NCI-H345 (cell line): ENCODE results near the gene CHMP6.
A peak's percentile ranks its signal among the peaks of the same experiment; 100 is the strongest.

Experiments
- DNase-seq: peaks from one replicate; lab custom pipeline; 2025; lab: John Stamatoyannopoulos, UW

Gene CHMP6

DNA sequence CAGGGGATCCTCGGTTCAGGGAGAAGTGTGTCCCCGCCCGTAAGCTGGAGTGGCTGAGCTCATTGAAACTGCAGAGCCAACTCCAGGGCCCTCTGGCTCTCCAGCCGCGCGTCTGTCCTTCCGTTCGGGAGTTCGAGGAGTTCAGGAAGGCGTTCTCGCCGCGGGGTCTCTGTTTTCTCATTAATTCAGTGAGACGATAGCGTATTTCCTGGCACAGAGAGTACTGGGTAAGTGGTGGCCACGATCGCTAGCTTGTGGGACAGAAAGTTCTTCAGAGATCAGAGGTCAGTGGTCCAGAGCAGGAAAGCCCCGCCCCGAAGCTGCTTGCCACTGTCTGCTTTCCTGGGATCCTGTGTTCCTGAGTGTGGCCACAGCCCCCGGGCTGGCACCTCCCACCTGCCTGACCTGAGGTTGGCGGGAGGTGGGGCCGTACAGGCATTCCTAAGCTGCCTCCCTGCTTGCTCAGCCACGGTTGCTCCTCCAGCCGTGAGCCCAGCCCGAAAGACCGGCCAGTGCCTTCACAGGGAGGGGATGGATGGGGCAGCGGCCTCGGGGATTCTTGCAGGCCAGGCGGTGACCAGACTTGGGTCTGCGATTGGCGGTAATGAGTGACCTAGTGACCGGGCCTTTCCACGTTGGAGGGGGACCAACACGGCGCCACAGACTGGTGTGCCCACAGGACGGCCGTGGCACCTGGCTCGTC lies 52.2 kb downstream of the CHMP6 start:
- DNase-seq: no peak

DNA sequence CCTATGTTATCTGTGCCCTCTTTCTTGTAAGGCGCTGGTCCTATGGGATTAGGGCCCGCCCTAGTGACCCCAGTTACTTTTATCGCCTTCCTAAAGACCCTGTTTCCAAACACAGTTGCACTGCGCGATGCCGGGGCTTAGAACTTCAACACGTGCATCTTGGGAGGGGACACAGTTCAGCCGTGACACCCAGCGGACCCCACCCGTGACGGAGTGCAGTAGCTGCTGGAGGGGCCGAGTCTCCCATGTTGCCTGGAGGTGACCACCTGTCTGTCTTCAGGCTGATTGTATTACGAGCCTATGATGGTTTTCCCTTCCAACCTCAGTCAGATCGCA lies 52.8 kb downstream of the CHMP6 start:
- no peak for DNase-seq

DNA sequence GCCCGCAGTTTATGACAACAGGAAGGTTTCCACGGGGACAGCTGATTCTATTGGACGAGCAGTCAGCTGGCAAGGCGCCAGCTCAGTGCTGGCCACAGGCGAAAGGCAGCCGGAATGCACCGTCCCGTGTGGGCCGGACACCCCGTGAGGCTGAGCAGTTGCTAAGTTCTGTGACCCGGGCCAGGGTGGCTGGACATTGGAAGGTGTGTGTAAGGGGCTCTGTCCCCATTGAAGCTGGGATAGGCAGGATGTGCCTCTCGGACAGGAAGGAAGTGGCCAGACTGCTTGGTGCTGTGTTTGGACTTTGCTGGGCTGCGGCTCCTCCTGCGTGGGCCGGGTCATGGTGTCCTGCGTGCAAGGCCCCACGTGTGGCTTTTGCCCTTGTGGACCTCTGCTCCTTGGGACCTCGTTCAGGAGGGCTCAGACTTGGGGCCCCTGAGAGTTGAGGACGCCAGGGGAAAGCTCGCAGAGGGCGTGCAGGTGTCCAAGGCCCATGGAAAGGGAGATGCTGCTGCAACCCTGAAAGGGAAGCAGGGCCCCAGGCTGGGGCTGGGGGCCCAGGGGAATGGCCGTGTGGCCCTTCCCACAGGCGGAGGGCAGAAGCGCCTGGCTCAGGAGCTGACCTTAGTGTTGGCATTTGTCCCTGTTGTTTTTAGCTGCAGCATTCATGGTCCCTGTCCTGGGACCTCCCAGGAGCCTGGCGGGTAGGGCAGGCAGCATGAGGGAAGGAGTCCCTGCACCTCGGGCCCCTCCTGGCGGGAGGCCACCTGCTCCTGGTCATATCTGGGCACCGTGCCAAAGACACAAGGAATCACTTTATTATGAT lies 53.3 kb downstream of the CHMP6 start:
- DNase-seq: peak; percentile 47

DNA sequence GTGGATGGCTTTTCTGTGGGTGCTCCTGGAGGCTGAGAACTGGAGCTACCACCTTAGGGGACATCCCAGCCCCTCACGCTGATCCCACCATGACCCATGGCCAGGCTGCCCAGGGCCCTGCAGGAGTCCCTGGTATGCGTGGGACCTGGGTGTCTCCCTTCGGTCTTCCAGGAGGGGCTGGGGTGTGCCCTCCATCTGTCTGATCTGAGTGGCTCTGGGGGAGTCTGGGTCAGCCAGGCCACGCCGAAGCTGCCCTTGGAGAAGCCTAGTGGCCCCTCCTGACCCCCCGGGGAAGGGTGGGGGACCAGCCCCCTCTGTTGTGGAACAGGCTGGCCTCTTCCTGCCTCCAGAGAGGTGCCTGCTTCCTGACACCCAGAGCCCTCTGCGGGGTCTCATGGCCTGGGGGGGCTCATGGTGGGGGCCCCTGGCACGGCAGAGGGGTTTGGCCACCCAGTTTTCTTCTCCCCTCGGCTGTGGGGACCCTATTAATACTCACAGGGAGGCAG lies 54.0 kb downstream of the CHMP6 start:
- no peak for DNase-seq

DNA sequence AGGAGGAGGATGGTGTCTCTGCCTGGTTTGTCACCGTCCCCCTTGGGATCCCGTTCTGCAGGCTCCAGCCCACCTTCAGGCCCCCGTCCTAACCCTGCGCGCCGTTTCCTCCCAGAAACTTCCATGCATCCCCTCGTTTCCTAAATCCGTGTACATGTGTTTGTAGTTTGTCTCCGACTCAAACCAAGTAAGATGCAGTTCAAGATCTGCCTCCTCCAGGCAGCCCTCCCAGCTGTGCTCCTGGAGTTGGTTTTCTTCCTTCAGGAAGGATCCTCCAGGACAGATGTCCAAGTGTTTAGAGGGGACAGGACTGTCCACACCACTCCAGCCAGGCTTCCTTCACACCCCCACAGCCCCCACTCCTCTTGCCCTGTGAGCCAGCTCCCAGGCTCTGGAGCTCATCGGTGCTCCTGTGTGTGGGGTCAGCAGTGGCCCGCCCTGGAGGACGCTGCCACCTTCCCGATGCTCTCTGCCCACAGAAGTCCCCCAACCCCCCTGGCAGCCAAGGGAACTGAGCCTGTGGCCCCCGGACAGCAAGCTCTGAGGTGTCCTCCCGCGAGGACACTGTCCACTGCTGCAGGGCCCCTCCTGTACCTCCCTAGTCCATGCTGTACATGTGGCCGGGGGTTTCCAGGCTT lies 54.6 kb downstream of the CHMP6 start:
- DNase-seq: no peak

DNA sequence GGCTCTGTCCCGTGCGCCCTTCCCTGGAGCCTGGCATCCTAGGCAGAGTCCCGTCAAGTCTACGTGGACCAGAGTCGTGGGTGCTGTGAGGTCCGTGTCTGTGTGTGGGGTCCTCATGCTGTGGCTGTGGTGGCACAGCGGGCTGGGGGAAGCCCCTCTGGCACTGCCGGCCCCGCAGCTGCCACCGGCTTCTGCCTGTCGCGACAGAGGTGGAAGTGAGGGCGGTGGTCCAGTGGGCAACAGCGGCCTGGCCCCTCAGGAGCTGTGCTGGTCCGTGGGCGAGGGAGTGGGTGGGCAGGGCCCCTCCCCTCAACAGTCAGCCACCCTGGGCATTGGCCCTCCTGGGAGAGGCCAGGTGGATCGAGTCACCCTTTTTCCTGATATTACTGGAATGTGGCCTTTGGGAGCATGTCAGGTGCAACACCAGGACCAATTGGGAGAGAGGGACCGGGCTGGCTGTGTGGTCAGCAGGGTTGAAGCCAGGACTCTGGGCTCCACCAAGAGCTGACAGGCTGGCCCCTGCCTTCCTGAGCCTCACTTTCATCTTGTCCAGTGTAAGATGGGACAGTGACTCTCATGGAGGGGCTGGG lies 55.2 kb downstream of the CHMP6 start:
- DNase-seq: no peak

DNA sequence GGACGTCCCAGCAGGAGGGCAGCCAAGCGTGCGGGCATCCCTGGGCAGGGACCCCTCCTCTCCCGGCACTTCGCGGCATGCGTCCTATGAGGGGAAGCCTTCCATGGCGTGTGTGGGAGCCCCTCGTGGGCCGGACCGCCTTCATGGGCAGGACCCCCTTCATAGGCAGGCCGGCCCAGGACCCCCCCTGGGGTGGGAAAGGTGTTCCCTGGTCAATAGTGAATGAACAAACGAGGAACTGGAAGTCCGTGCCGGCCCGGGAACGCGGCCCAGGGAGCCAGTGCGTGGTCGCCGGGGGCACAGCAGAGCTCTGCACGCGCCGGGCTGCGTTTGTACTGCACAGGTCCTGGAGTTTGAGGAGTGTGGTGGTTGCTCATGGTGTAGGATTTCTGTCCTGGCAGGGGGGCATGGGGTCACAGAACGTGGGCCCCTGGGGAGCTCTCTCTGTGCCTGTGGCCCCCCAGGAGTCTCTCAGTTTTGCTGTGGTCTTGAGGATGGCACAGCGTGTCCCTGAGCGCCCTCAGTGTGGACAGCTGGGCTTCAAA lies 57.3 kb downstream of the CHMP6 start:
- DNase-seq: no peak

DNA sequence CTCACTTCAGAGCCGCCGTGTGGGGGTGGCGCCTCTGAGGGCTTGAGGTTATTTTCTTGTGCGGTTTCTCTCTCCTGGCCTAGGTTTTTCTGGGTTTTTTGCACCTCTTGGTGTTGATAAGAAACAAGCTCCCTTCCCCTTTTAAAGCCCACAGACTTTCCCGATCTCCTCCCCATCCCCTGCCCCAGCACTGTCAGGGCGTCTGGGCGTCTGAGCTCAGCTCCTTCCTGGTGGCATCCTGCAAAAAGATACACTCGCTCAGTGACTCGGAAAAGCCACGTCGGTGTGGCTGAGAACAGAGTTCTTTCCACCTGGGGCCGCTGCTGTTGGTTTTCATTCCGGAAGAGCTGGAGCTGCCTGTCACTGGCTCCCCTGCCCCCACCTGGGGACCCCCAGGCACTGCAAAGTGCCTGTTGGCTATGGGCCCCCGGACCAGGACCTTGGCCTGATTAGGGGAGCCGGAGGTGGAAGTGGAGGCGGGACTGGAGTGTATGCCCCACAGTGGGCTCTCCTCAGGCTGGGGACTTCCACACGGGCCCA lies 57.8 kb downstream of the CHMP6 start:
- DNase-seq: no peak
